ENCODE data around the gene TRPT1. TPM values are rescaled to one million over a fixed set of nuclear protein-coding genes. Genes with fewer than 3 reads are reported as not detected.

Gene TRPT1
- total and polyA plus RNA-seq, 2 of the 4 experiments (the other 2 are of a cell fraction): 63.2 to 81.9 TPM

GRCh38 chr11:64263021-64263946, 37.3 kb upstream of the TRPT1 start:
- Histone ChIP-seq H4K8ac (ENCODE audit: low read depth in 2 of 2, low read length in 2 of 2) (peak overlapping the region in 1 of 2 experiments; percentile 69; a peak in 1 of 4 replicates), H3K56ac (ENCODE audit: extremely low read depth, insufficient read depth, low read length) (no peak overlapping the region), H4K5ac (ENCODE audit: low read depth, low read length) (peak overlapping the region; percentile 59; the same call in 1 of the 2 replicates), H4K20me1 (ENCODE audit: insufficient read depth, low read length) (no peaks in the 10 kb centered on the region), H4K91ac (ENCODE audit: insufficient read depth, low read depth, low read length) (no peak overlapping the region), H2BK15ac (ENCODE audit: low read depth, low read length) (no peak overlapping the region), H3K4ac (ENCODE audit: low read depth, low read length) (no peak overlapping the region; the same call in 1 of the 2 replicates), H3K23ac (ENCODE audit: low read depth, low read length) (no peak overlapping the region), H3K9ac (ENCODE audit: low read depth, low read length) (no peak overlapping the region), H2AK9ac (replicated peaks; ENCODE audit: low read depth, low read length, poor library complexity) (peak overlapping the region; percentile 75), H2AFZ (replicated peaks; ENCODE audit: low read length, poor library complexity) (peak overlapping the region; percentile 40), H3K36me3 (ENCODE audit: control insufficient read depth, insufficient read depth, low read length) (peaks cover 55% of the 10 kb centered on the region), H2BK20ac (ENCODE audit: low read depth, low read length) (no peak overlapping the region), H3K9me1 (ENCODE audit: insufficient read depth, low read length) (0 out of 2 replicates have a peak, but pooled peaks cover 5% of the 10 kb centered on the region), H3K4me1 (ENCODE audit: control insufficient read depth, insufficient read depth, low read length) (peaks cover 10% of the 10 kb centered on the region), H3K4me3 (ENCODE audit: insufficient read depth, low read depth, low read length) (no peak overlapping the region), H2BK5ac (ENCODE audit: low read depth, low read length, poor library complexity, severe bottlenecking) (peak overlapping the region; percentile 34), H2AK5ac (ENCODE audit: low read depth, low read length) (peak overlapping the region; percentile 6; the same call in 1 of the 2 replicates), H3K79me1 (ENCODE audit: low read depth in 1 of 2, low read length in 2 of 2) (peaks cover 7 to 34% of the 10 kb centered on the region in 2 experiments; a peak in 2 of 4 replicates), H3K14ac (replicated peaks; ENCODE audit: low read depth, low read length) (no peak overlapping the region), H3K18ac (ENCODE audit: low read depth, low read length) (no peak overlapping the region), H3K27me3 (ENCODE audit: control insufficient read depth, insufficient read depth, low read length) (no peaks in the 10 kb centered on the region), H3K9me3 (ENCODE audit: control insufficient read depth, insufficient read depth, low read length) (no peaks in the 10 kb centered on the region), H3K4me2 (ENCODE audit: low read depth, low read length) (no peak overlapping the region), H3K27ac (ENCODE audit: insufficient read depth, low read length) (no peak overlapping the region), H2BK120ac (ENCODE audit: low read depth, low read length) (no peak overlapping the region)
- ChIA-PET CTCF (no interaction called here), POLR2A (ENCODE audit: unreplicated experiment) (interaction anchor here (0.5 kb wide), 1 partner anchor 11 kb away, joined by 3 read pairs; no protein-coding TSS in a partner anchor)
- TF ChIP-seq RAD21 (IDR thresholded peaks at IDR 0.05; ENCODE audit: low read length) (no peak), USF2 (IDR thresholded peaks at IDR 0.05; ENCODE audit: low read depth, low read length) (no peak), MAFK (IDR thresholded peaks at IDR 0.05; ENCODE audit: low read depth, low read length) (no peak), CHD1 (IDR thresholded peaks at IDR 0.05; ENCODE audit: low read depth, low read length) (no peak), CTCF (conservative IDR thresholded peaks at IDR 0.05; ENCODE audit: low read depth, low read length) (no peak; the same call in 1 of the 2 replicates), BHLHE40 (IDR thresholded peaks at IDR 0.05; ENCODE audit: low read depth, low read length) (no peak), RFX5 (IDR thresholded peaks at IDR 0.05; ENCODE audit: low read depth, low read length) (no peak)
- ATAC-seq (ENCODE audit: low read depth): peak; percentile 54
- peak; percentile 56 for DNase-seq
- intact Hi-C loops (cut with micrococcal nuclease) (no loop called here), in situ Hi-C loops (cut with MboI; ENCODE audit: low sequenced_read_pairs) (no loop called here), dilution Hi-C loops (cut with HindIII; ENCODE audit: low sequenced_read_pairs, unreplicated experiment) (no loop called here)
- 80% methylated on average over 5 of the region's 29 CpGs; no CpG with 5 or more reads in 1 of the 2 experiments for whole genome bisulfite sequencing, 2 experiments (ENCODE audit: extremely low coverage in 2 of 2, insufficient read length in 1 of 2)
- BruUV-seq (replicated peaks): no TSS peak

All from IMR-90 (cell line).